ENCODE results near the gene CHCHD2. TPM values are rescaled to one million over a fixed set of nuclear protein-coding genes. Genes with fewer than 3 reads are reported as not detected.
"Not testable (repeated sequence)": the region's sequence is repeated elsewhere in the genome, so short reads cannot be mapped to it uniquely, and the experiment has no call there.

The CHCHD2 gene
- total and polyA plus RNA-seq, 2 experiments from 2014 or later, result 121 to 189 TPM

DNA sequence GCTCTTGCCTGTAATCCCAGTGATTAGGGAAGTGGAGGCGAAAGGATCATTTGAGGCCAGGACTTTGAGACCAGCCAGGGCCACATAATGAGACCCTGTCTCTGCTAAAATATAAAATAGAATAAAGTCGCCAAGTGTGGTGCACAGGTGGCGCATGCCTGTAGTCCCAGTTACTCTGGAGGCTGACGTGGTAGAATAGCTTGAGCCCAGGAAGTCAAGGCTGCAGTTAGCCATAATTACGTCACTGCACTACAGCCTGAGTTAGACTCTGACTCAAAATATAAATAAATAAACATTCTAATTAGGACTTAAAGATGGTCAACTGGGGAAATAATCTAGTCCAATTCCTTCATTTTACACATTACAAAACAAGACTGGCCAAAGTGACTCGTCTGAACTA lies 768 bp downstream of the CHCHD2 start:
- Histone ChIP-seq H3K9me2 (replicated peaks; ENCODE audit: insufficient read depth) (no peaks in the 10 kb centered on the region), H3K27ac (peak overlapping the region; percentile 83), H3K27me3 (no peaks in the 10 kb centered on the region), H3K4me2 (peak overlapping the region; percentile 64), H3K4me1 (ENCODE audit: insufficient read depth) (no peaks in the 10 kb centered on the region), H2AFZ (no peak overlapping the region), H3K9me3 (ENCODE audit: low read depth) (no peaks in the 10 kb centered on the region), H3K79me2 (peaks cover 10% of the 10 kb centered on the region), H4K20me1 (ENCODE audit: insufficient read depth, poor library complexity, severe bottlenecking) (no peaks in the 10 kb centered on the region), H3K36me3 (replicated peaks; ENCODE audit: insufficient read depth, low read depth) (no peaks in the 10 kb centered on the region), H3K4me3 (peak overlapping the region; percentile 64)
- TF ChIP-seq EZH2phosphoT487 (IDR thresholded peaks at IDR 0.05; ENCODE audit: low read depth, severe bottlenecking, unreplicated experiment), result no peak
- TF ChIP-seq, protein P1, sequence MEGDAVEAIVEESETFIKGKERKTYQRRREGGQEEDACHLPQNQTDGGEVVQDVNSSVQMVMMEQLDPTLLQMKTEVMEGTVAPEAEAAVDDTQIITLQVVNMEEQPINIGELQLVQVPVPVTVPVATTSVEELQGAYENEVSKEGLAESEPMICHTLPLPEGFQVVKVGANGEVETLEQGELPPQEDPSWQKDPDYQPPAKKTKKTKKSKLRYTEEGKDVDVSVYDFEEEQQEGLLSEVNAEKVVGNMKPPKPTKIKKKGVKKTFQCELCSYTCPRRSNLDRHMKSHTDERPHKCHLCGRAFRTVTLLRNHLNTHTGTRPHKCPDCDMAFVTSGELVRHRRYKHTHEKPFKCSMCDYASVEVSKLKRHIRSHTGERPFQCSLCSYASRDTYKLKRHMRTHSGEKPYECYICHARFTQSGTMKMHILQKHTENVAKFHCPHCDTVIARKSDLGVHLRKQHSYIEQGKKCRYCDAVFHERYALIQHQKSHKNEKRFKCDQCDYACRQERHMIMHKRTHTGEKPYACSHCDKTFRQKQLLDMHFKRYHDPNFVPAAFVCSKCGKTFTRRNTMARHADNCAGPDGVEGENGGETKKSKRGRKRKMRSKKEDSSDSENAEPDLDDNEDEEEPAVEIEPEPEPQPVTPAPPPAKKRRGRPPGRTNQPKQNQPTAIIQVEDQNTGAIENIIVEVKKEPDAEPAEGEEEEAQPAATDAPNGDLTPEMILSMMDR (IDR thresholded peaks at IDR 0.05; ENCODE audit: poor library complexity), result no peak
- no peak for TF ChIP-seq EZH2 (IDR thresholded peaks at IDR 0.05; ENCODE audit: borderline replicate concordance)
- 63% methylated on average over 6 of the region's 6 CpGs for WGBS (ENCODE audit: low lambda C conversion rate, missing lambda C conversion rate)
- no peak for DNase-seq (ENCODE audit: low spot score)

DNA sequence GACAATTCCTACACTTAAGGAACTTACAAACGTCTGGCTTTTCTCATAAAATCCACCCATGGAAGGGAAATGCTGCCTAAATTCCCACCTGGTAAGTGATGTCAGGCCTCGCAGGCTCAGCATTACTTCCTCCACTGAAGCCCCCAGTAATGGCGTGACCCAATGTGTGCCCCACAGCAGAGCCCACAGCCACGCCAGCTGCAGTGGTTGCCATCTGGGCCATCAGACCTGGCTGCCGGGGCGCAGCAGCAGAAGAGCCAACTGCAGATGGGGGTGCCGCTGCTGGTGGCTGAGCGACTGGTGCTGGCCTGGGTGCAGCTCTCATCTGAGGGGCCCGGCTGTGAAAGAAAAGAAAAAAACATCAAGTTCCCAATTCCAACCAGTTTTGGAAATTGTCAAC lies 2.1 kb downstream of the CHCHD2 start:
- H3K27me3 ChIP-seq; H3K36me3 ChIP-seq (replicated peaks; ENCODE audit: insufficient read depth, low read depth): not testable (repeated sequence)
- WGBS (ENCODE audit: low lambda C conversion rate, missing lambda C conversion rate), result 88% methylated on average over 9 of the region's 9 CpGs

DNA sequence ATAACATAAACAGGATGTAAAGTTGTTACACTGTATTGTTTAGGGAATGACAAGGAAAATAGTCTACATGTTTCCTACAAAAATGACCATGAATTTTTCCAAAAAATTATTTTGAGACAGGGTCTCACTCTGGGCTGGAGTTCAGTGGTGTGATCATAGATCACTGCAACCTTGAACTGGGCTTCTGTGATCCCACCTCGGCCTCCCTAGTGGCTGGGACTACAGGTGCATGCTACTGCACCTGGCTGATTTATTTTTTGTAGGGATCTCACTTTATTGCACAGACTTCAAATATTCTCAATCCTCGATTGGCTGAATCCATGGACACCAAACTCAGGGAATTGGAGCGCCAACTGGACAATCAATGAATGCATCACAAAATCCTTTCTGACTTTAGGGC lies 6.6 kb downstream of the CHCHD2 start:
- Histone ChIP-seq H3K79me2 (no peaks in the 10 kb centered on the region), H3K36me3 (replicated peaks; ENCODE audit: insufficient read depth, low read depth) (no peaks in the 10 kb centered on the region), H3K4me1 (ENCODE audit: insufficient read depth) (no peaks in the 10 kb centered on the region), H3K4me2 (no peak overlapping the region), H3K9me2 (replicated peaks; ENCODE audit: insufficient read depth) (no peaks in the 10 kb centered on the region), H3K9me3 (ENCODE audit: low read depth) (no peaks in the 10 kb centered on the region), H3K27ac (no peak overlapping the region), H3K4me3 (no peak overlapping the region), H4K20me1 (ENCODE audit: insufficient read depth, poor library complexity, severe bottlenecking) (no peaks in the 10 kb centered on the region), H2AFZ (no peak overlapping the region), H3K27me3 (no peaks in the 10 kb centered on the region)
- TF ChIP-seq, protein P1 (IDR thresholded peaks at IDR 0.05; ENCODE audit: poor library complexity), result no peak
- TF ChIP-seq EZH2phosphoT487 (IDR thresholded peaks at IDR 0.05; ENCODE audit: low read depth, severe bottlenecking, unreplicated experiment) (no peak), EZH2 (IDR thresholded peaks at IDR 0.05; ENCODE audit: borderline replicate concordance) (no peak)
- WGBS (ENCODE audit: low lambda C conversion rate, missing lambda C conversion rate), result 79% methylated on average over 3 of the region's 3 CpGs
- DNase-seq (ENCODE audit: low spot score), result no peak

More for the DNA sequence above, 2.1 kb downstream of the CHCHD2 start:
- not testable (repeated sequence) for H3K4me2 ChIP-seq; H3K4me1 ChIP-seq (ENCODE audit: insufficient read depth); H2AFZ ChIP-seq; DNase-seq (ENCODE audit: low spot score); H3K9me3 ChIP-seq (ENCODE audit: low read depth); H4K20me1 ChIP-seq (ENCODE audit: insufficient read depth, poor library complexity, severe bottlenecking); H3K27ac ChIP-seq; H3K9me2 ChIP-seq (replicated peaks; ENCODE audit: insufficient read depth); H3K4me3 ChIP-seq
- H3K79me2 ChIP-seq, result peaks cover 10% of the 10 kb centered on the region

GRCh38 chr7:56098187-56099008 lies 7.9 kb downstream of the CHCHD2 start:
- H2AFZ ChIP-seq; H3K27ac ChIP-seq; DNase-seq (ENCODE audit: low spot score); H3K9me2 ChIP-seq (replicated peaks; ENCODE audit: insufficient read depth); H3K4me1 ChIP-seq (ENCODE audit: insufficient read depth); H3K9me3 ChIP-seq (ENCODE audit: low read depth); H3K79me2 ChIP-seq; H3K27me3 ChIP-seq; H3K4me2 ChIP-seq; H4K20me1 ChIP-seq (ENCODE audit: insufficient read depth, poor library complexity, severe bottlenecking); H3K36me3 ChIP-seq (replicated peaks; ENCODE audit: insufficient read depth, low read depth); H3K4me3 ChIP-seq: not testable (repeated sequence)
- WGBS (ENCODE audit: low lambda C conversion rate, missing lambda C conversion rate), result 98% methylated on average over 8 of the region's 8 CpGs

Measured in hepatocyte (in vitro differentiated cells).